ENCODE measurements around the gene EXOSC5.

- TF ChIP-seq EZH2 (IDR thresholded peaks at IDR 0.05) (no peak), POLR2AphosphoS5 (IDR thresholded peaks at IDR 0.05; ENCODE audit: borderline replicate concordance, low read depth, low read length) (no peak), FOXP2 (optimal IDR thresholded peaks at IDR 0.05; ENCODE audit: control extremely low read depth, extremely low read length, insufficient read depth) (no peak)
Observed at GRCh38 chr19:41430922-41431321, 33.8 kb upstream of the EXOSC5 start.

All from SK-N-MC (cell line).